Measurements from ENCODE around the gene IGF1R.

The IGF1R gene

DNA sequence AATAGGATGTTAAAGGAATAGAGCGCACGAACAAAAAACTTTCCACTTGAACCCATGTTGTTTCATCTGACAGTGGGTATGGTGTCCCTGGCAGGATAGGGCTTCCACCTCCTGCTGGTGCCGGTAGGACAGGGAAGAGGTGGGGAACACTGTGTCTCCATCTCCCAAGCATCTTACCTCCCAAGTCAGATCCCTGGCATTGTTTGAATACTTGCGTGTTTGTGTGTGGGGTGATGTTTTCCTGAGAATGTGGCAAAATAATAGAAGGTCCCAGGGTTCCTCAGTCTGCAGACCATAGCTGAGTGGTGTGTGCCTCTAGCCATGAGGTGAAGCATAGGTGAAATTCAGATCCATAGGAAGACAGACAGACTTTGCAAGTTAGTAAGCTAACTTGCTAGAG, 119.4 kb downstream of the IGF1R start:
- H3K27me3 ChIP-seq (ENCODE audit: control insufficient read depth in 5 of 5, insufficient read depth in 4 of 5, low read length in 5 of 5), result no peaks in the 10 kb centered on the region
- no peak overlapping the region for H3K9ac ChIP-seq (ENCODE audit: low read length in 5 of 5)
- H3K36me3 ChIP-seq (ENCODE audit: control insufficient read depth in 5 of 5, insufficient read depth in 5 of 5, low read length in 5 of 5), result no peaks in the 10 kb centered on the region
- H3K27ac ChIP-seq (ENCODE audit: low read depth, low read length), result no peak overlapping the region
- no peaks in the 10 kb centered on the region for H3K9me3 ChIP-seq (ENCODE audit: control insufficient read depth in 5 of 5, low read length in 5 of 5)
- H3K4me3 ChIP-seq (ENCODE audit: low read depth in 1 of 5, low read length in 5 of 5), result no peak overlapping the region
- H3K4me1 ChIP-seq (ENCODE audit: control insufficient read depth in 5 of 5, insufficient read depth in 5 of 5, low read length in 5 of 5), result no peaks in the 10 kb centered on the region

DNA sequence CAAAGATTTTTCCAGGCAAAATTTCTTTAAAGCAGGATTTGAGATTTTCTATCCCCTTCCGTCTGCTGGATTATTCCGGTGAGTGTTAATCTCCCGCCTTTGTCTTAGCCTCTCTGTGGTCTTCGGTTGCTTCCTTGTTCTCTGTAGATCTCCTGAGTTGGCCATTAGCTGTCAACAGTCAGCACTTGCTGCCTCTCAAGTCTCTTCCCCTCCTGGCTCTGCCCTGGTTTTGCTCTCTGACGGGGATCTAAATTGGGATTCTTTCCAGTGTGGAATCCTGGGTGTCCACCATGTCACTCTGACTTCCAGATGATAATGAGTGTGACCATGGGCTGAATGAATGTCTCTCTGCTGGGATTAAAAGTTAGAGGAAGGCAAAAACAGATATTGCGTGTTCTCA, 121.5 kb downstream of the IGF1R start:
- Histone ChIP-seq H3K27ac (ENCODE audit: low read depth, low read length) (no peak overlapping the region), H3K4me3 (ENCODE audit: low read depth in 1 of 5, low read length in 5 of 5) (no peak overlapping the region)

DNA sequence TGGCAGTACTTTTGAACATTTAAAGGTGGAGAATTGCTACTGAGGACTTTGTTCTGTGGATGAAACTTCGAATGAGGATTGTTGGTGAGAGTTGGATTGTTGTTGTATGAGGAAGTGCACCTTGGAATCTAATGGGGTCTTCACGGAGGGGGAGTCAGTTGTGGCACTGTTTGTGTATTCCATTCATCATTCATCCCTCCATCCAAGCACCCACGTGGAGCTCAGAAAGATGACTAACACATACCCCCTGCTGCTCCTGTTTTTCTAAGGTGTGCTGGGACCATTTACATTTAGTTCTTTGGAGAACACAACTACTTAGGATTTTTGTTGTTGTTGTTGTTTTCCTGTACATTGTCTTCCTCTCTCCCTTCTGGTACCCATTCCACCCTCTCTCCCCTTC, 122.6 kb downstream of the IGF1R start:
- Histone ChIP-seq H3K36me3 (ENCODE audit: control insufficient read depth in 5 of 5, insufficient read depth in 5 of 5, low read length in 5 of 5) (no peaks in the 10 kb centered on the region), H3K4me3 (ENCODE audit: low read depth in 1 of 5, low read length in 5 of 5) (no peak overlapping the region), H3K27ac (ENCODE audit: low read depth, low read length) (no peak overlapping the region), H3K9ac (ENCODE audit: low read length in 5 of 5) (no peak overlapping the region), H3K27me3 (ENCODE audit: control insufficient read depth in 5 of 5, insufficient read depth in 4 of 5, low read length in 5 of 5) (no peaks in the 10 kb centered on the region), H3K9me3 (ENCODE audit: control insufficient read depth in 5 of 5, low read length in 5 of 5) (no peaks in the 10 kb centered on the region), H3K4me1 (ENCODE audit: control insufficient read depth in 5 of 5, insufficient read depth in 5 of 5, low read length in 5 of 5) (peaks cover 0 to 6% (median 0%) of the 10 kb centered on the region in 5 donors)

More for the DNA sequence above, 121.5 kb downstream of the IGF1R start:
- Histone ChIP-seq H3K27me3 (ENCODE audit: control insufficient read depth in 5 of 5, insufficient read depth in 4 of 5, low read length in 5 of 5) (no peaks in the 10 kb centered on the region), H3K4me1 (ENCODE audit: control insufficient read depth in 5 of 5, insufficient read depth in 5 of 5, low read length in 5 of 5) (peaks cover 0 to 6% (median 0%) of the 10 kb centered on the region in 5 donors), H3K9ac (ENCODE audit: low read length in 5 of 5) (no peak overlapping the region), H3K36me3 (ENCODE audit: control insufficient read depth in 5 of 5, insufficient read depth in 5 of 5, low read length in 5 of 5) (no peaks in the 10 kb centered on the region), H3K9me3 (ENCODE audit: control insufficient read depth in 5 of 5, low read length in 5 of 5) (no peaks in the 10 kb centered on the region)

DNA sequence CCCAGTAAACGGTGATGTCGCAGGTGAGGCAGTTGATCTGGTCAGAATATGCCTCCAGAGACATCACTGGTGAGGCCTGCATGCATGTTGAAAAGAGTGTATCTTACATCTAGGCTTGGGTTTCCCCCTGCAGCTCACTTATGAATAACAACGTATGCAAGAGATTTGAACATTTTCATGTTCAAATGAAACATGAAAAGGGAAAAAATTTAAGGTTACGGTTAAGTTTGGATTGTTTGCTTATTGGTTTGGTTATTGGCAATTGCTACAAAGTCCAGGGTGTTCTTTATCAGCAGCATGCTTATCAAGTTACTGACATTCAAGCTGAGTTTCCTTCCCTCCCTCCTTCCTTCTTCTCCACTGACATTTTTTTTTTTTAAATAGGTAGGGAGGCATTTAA, 123.2 kb downstream of the IGF1R start:
- Histone ChIP-seq H3K27me3 (ENCODE audit: control insufficient read depth in 5 of 5, insufficient read depth in 4 of 5, low read length in 5 of 5) (no peaks in the 10 kb centered on the region), H3K4me1 (ENCODE audit: control insufficient read depth in 5 of 5, insufficient read depth in 5 of 5, low read length in 5 of 5) (peaks cover 0 to 6% (median 0%) of the 10 kb centered on the region in 5 donors), H3K27ac (ENCODE audit: low read depth, low read length) (no peak overlapping the region)

DNA sequence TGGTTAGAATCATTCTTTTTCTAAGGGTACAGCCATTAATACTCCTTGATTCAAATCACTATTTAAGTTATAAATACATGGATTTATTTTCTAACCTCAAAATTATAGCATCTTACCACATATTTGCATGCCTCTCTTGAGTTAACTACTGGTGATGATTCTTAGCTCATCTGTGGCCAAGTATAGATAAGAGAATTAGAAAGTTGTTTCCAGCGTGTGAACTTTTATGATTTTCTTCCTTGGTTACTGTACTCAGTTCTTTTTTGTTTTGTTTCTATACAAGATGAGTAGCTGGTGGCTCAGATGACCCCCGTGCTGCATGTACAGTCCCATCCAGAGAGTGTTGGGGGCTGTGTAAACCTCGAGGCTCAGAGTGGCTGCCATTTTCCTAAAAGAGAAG, 124.6 kb downstream of the IGF1R start:
- Histone ChIP-seq H3K4me3 (ENCODE audit: low read depth in 1 of 5, low read length in 5 of 5) (no peak overlapping the region), H3K36me3 (ENCODE audit: control insufficient read depth in 5 of 5, insufficient read depth in 5 of 5, low read length in 5 of 5) (no peaks in the 10 kb centered on the region), H3K27ac (ENCODE audit: low read depth, low read length) (no peak overlapping the region), H3K4me1 (ENCODE audit: control insufficient read depth in 5 of 5, insufficient read depth in 5 of 5, low read length in 5 of 5) (peaks cover 0 to 6% (median 0%) of the 10 kb centered on the region in 5 donors), H3K27me3 (ENCODE audit: control insufficient read depth in 5 of 5, insufficient read depth in 4 of 5, low read length in 5 of 5) (no peaks in the 10 kb centered on the region), H3K9ac (ENCODE audit: low read length in 5 of 5) (no peak overlapping the region), H3K9me3 (ENCODE audit: control insufficient read depth in 5 of 5, low read length in 5 of 5) (no peaks in the 10 kb centered on the region)

More for the DNA sequence above, 123.2 kb downstream of the IGF1R start:
- Histone ChIP-seq H3K36me3 (ENCODE audit: control insufficient read depth in 5 of 5, insufficient read depth in 5 of 5, low read length in 5 of 5) (no peaks in the 10 kb centered on the region), H3K9ac (ENCODE audit: low read length in 5 of 5) (no peak overlapping the region), H3K4me3 (ENCODE audit: low read depth in 1 of 5, low read length in 5 of 5) (no peak overlapping the region), H3K9me3 (ENCODE audit: control insufficient read depth in 5 of 5, low read length in 5 of 5) (no peaks in the 10 kb centered on the region)

DNA sequence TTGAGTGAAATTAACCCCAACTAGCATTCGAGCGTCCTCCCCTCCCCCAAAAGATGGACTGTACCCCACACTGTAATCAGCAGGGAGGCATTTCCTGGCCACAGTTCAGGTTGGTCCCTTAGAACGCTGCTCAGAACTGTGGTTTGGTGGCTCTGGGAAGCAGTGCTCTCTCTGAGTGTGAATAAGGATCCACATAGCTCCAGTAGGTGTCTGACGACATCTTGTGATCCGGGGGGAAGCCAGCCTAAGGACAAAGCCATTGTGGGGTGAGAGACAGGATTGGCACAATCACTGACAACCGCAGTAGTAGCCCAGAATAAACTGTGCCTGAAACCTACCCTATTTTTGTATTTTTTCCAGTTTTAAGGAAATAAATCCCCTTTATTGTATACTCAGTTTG, 125.3 kb downstream of the IGF1R start:
- peaks cover 0 to 6% (median 0%) of the 10 kb centered on the region in 5 donors for H3K4me1 ChIP-seq (ENCODE audit: control insufficient read depth in 5 of 5, insufficient read depth in 5 of 5, low read length in 5 of 5)
- no peaks in the 10 kb centered on the region for H3K9me3 ChIP-seq (ENCODE audit: control insufficient read depth in 5 of 5, low read length in 5 of 5)
- no peak overlapping the region for H3K27ac ChIP-seq (ENCODE audit: low read depth, low read length)
- no peak overlapping the region for H3K9ac ChIP-seq (ENCODE audit: low read length in 5 of 5)
- no peaks in the 10 kb centered on the region for H3K27me3 ChIP-seq (ENCODE audit: control insufficient read depth in 5 of 5, insufficient read depth in 4 of 5, low read length in 5 of 5)
- H3K36me3 ChIP-seq (ENCODE audit: control insufficient read depth in 5 of 5, insufficient read depth in 5 of 5, low read length in 5 of 5), result no peaks in the 10 kb centered on the region
- no peak overlapping the region for H3K4me3 ChIP-seq (ENCODE audit: low read depth in 1 of 5, low read length in 5 of 5)

DNA sequence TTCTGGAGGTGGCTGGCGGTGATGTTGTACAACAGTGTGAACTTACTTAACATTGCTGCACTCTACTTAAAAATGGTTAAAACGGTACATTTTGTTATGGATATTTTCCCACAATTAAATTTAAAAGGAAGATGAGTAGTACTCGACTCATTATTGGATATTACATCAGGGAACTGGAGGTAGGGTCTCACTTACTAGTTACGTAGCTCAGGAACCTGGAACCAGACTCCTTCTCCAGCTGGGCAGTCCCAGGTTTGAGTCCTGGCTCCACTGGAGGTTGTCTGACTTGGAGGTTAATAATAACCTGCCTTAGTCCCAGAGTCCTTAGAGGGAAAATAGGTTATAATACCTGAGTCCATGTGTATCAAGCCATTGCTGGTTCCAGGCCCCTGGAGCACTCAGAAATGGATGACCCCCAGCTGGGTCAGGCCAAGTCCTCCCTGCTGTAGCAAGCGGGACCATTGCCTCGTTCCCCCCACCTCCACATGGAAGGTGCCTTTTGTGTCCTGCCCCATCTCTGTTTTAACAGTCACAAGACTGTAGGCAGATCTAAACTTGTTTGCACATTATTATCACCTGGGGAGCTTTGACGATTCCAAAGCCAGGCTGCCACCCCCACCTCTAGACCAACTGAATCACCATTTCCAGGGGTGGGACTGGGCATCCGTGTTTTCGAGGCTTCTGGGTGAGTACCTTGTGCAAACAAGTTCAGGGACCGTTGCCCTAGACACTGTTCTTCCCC, 126.6 kb downstream of the IGF1R start:
- Histone ChIP-seq H3K36me3 (ENCODE audit: control insufficient read depth in 5 of 5, insufficient read depth in 5 of 5, low read length in 5 of 5) (no peaks in the 10 kb centered on the region), H3K9ac (ENCODE audit: low read length in 5 of 5) (no peak overlapping the region), H3K4me3 (ENCODE audit: low read depth in 1 of 5, low read length in 5 of 5) (no peak overlapping the region), H3K27ac (ENCODE audit: low read depth, low read length) (no peak overlapping the region), H3K4me1 (ENCODE audit: control insufficient read depth in 5 of 5, insufficient read depth in 5 of 5, low read length in 5 of 5) (peaks cover 0 to 11% (median 0%) of the 10 kb centered on the region in 5 donors), H3K9me3 (ENCODE audit: control insufficient read depth in 5 of 5, low read length in 5 of 5) (no peaks in the 10 kb centered on the region), H3K27me3 (ENCODE audit: control insufficient read depth in 5 of 5, insufficient read depth in 4 of 5, low read length in 5 of 5) (no peaks in the 10 kb centered on the region)

DNA sequence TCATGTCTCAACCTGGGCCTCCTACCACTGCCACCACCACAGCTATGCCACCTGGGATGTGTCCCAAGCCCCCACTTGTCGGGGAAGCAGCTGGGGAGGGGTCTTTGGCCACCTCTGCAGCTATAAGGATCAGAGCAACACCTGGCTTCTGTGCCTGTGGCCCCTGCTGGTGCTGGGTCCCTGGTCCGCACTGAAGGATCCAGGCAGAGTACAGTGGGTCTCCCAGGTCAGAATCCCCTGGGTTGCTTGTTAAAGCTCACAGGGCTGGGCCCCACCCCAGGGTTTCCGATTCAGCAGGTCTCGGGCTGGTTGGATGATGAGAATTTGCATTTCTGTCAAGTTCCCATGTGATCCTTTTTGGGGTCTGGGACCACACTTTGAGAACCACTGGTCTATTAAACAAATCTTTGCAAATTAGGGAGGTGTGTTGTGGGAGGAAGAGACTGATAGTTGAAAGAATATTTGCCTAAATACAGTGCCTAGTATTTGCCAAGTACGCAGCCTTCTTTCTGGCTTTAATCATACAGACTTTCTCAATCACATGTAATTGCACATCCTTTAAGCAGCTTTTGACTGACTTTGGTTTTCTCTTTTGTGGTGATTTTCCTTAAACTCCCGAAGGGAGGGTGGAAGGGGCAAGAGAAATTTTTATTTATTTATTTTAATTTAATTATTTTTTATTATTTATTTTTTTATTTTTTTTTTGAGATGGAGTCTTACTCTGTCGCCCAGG, 127.3 kb downstream of the IGF1R start:
- no peak overlapping the region for H3K4me3 ChIP-seq (ENCODE audit: low read depth in 1 of 5, low read length in 5 of 5)
- no peaks in the 10 kb centered on the region for H3K36me3 ChIP-seq (ENCODE audit: control insufficient read depth in 5 of 5, insufficient read depth in 5 of 5, low read length in 5 of 5)
- no peak overlapping the region for H3K27ac ChIP-seq (ENCODE audit: low read depth, low read length)
- H3K27me3 ChIP-seq (ENCODE audit: control insufficient read depth in 5 of 5, insufficient read depth in 4 of 5, low read length in 5 of 5), result no peaks in the 10 kb centered on the region
- no peaks in the 10 kb centered on the region for H3K9me3 ChIP-seq (ENCODE audit: control insufficient read depth in 5 of 5, low read length in 5 of 5)
- H3K9ac ChIP-seq (ENCODE audit: low read length in 5 of 5), result no peak overlapping the region
- H3K4me1 ChIP-seq (ENCODE audit: control insufficient read depth in 5 of 5, insufficient read depth in 5 of 5, low read length in 5 of 5), result peaks cover 0 to 11% (median 0%) of the 10 kb centered on the region in 5 donors

DNA sequence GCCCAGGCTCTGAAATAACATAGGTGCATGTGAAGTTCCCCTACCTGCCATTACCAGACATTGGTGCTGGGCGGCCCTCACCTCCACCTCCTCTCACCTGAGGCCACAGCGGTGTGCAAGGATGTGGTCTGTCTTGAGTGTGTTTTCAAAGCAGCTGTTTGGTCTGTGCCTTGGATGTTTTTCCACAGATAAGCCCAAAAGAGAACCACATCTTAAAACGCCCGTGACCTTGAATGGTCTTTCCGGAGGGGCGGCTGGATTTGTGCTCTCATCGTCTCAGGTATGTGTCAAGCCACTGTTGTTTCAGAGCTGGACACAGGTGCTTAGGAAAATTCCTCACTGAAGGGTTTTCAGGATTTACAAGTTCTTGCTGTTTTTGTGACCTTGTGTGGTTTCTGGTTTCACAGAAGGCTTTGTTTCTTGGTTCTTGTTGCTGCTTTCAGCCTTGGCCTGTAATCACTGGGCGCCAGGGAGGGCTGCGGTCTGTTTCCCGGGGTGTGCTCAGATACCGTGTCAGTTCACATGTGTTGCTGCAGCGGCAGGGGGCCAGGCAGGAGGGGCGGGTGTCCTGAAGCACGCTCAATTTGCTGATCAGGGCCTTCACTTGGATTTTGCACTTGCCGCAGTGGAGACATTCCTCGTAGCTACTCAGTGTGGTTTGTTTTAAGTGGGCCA, 128.4 kb downstream of the IGF1R start:
- H3K27me3 ChIP-seq (ENCODE audit: control insufficient read depth in 5 of 5, insufficient read depth in 4 of 5, low read length in 5 of 5), result no peaks in the 10 kb centered on the region
- H3K36me3 ChIP-seq (ENCODE audit: control insufficient read depth in 5 of 5, insufficient read depth in 5 of 5, low read length in 5 of 5), result no peaks in the 10 kb centered on the region
- no peak overlapping the region for H3K9ac ChIP-seq (ENCODE audit: low read length in 5 of 5)
- H3K4me3 ChIP-seq (ENCODE audit: low read depth in 1 of 5, low read length in 5 of 5), result no peak overlapping the region
- no peaks in the 10 kb centered on the region for H3K9me3 ChIP-seq (ENCODE audit: control insufficient read depth in 5 of 5, low read length in 5 of 5)
- peaks cover 0 to 11% (median 0%) of the 10 kb centered on the region in 5 donors for H3K4me1 ChIP-seq (ENCODE audit: control insufficient read depth in 5 of 5, insufficient read depth in 5 of 5, low read length in 5 of 5)
- no peak overlapping the region for H3K27ac ChIP-seq (ENCODE audit: low read depth, low read length)

DNA sequence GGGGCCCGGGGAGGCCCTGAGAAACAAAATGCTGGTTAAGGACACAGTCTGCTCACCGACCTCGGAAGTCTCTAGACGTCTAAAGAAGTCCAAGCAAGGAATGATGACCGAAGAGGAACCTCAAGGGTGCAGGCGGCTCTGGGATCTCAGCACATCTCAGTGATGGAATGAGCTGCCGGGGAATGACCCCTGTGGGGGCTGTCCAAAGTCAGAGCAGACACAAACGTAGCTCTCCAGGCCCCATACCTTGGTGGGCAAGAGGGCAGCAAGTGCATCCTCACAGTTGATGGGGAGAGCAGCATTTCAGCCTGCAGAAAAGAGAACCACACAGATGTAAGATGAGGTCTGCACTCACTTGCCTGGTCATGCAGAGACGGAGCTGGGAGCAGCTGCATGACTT, 129.1 kb downstream of the IGF1R start:
- Histone ChIP-seq H3K27me3 (ENCODE audit: control insufficient read depth in 5 of 5, insufficient read depth in 4 of 5, low read length in 5 of 5) (no peaks in the 10 kb centered on the region), H3K27ac (ENCODE audit: low read depth, low read length) (no peak overlapping the region), H3K4me1 (ENCODE audit: control insufficient read depth in 5 of 5, insufficient read depth in 5 of 5, low read length in 5 of 5) (peaks cover 0 to 11% (median 0%) of the 10 kb centered on the region in 5 donors), H3K9me3 (ENCODE audit: control insufficient read depth in 5 of 5, low read length in 5 of 5) (no peaks in the 10 kb centered on the region), H3K9ac (ENCODE audit: low read length in 5 of 5) (no peak overlapping the region), H3K36me3 (ENCODE audit: control insufficient read depth in 5 of 5, insufficient read depth in 5 of 5, low read length in 5 of 5) (no peaks in the 10 kb centered on the region), H3K4me3 (ENCODE audit: low read depth in 1 of 5, low read length in 5 of 5) (no peak overlapping the region)
